GM23338 (cell line): ENCODE results near the gene PXMP2. TPM values are rescaled to one million over a fixed set of nuclear protein-coding genes. Genes with fewer than 3 reads are reported as not detected.

ENCODE experiments used
- CREB1 ChIP-seq: fragments of 250-450 bp; sonication (Bioruptor Pico); IDR thresholded peaks from 2 replicates; pipeline ENCODE4 v1.5.0; 2020; ENCODE audit warnings: low read depth, mild to moderate bottlenecking, moderate library complexity
- EZH2 ChIP-seq: fragments of 200-600 bp; sonication (generic); IDR thresholded peaks from one replicate; pipeline ENCODE4 v1.8.0; 2017; ENCODE audit warnings: antibody characterized with exemption, mild to moderate bottlenecking, low read depth; ENCODE audit not compliant: unreplicated experiment
- EZH2phosphoT487 ChIP-seq: fragments of 200-600 bp; sonication (generic); IDR thresholded peaks from one replicate; pipeline ENCODE4 v1.8.1; 2018; ENCODE audit warnings: antibody characterized with exemption; ENCODE audit not compliant: unreplicated experiment
- NANOG ChIP-seq: IDR thresholded peaks from 2 replicates; pipeline ENCODE4 v1.6.1; 2016; ENCODE audit warnings: antibody characterized with exemption, borderline replicate concordance
- POLR2AphosphoS5 ChIP-seq: IDR thresholded peaks from 2 replicates; pipeline ENCODE4 v1.6.1; 2016; ENCODE audit warnings: antibody characterized with exemption, low read depth
- STAT1 ChIP-seq: IDR thresholded peaks from one replicate; pipeline ENCODE4 v1.6.1; 2016; ENCODE audit warnings: antibody characterized with exemption; ENCODE audit not compliant: unreplicated experiment
- ZNF114 ChIP-seq: fragments of 250-450 bp; sonication (Bioruptor Pico); IDR thresholded peaks from 2 replicates; pipeline ENCODE4 v1.5.0; 2020; ENCODE audit warnings: mild to moderate bottlenecking, moderate library complexity
- ZNF331 ChIP-seq: fragments of 250-450 bp; sonication (Bioruptor Pico); IDR thresholded peaks from 2 replicates; pipeline ENCODE4 v1.5.0; 2020; ENCODE audit warnings: low read depth, mild to moderate bottlenecking, moderate library complexity
- polyA plus RNA-seq: library from polyadenylated mRNA; unstranded; fragments of >200 nt; fragmentation: Nextera tagmentation; extraction: Ambion mirVana; gene quantifications from 2 replicates; pipeline ENCODE4 v1.2.1, GENCODE V29; 2016
- total RNA-seq: library from RNA; depleted of rRNA; stranded (reverse); fragments of >200 nt; shearing (Covaris generic); gene quantifications from 2 replicates; pipeline ENCODE4 v1.2.3, GENCODE V29; 2014
- TF ChIP-seq, protein P1 (sequence below): fragments of 250-450 bp; sonication (Bioruptor Pico); IDR thresholded peaks from 2 replicates; pipeline ENCODE4 v1.5.0; 2020; ENCODE audit warnings: mild to moderate bottlenecking, moderate library complexity
- TF ChIP-seq, protein P2 (sequence below): IDR thresholded peaks from one replicate; pipeline ENCODE4 v1.6.1; 2018; ENCODE audit warnings: antibody characterized with exemption; ENCODE audit not compliant: unreplicated experiment

PXMP2 gene
- total and polyA plus RNA-seq, 2 experiments from 2014 or later, result 17.3 to 19.7 TPM

- TF ChIP-seq, protein P1, sequence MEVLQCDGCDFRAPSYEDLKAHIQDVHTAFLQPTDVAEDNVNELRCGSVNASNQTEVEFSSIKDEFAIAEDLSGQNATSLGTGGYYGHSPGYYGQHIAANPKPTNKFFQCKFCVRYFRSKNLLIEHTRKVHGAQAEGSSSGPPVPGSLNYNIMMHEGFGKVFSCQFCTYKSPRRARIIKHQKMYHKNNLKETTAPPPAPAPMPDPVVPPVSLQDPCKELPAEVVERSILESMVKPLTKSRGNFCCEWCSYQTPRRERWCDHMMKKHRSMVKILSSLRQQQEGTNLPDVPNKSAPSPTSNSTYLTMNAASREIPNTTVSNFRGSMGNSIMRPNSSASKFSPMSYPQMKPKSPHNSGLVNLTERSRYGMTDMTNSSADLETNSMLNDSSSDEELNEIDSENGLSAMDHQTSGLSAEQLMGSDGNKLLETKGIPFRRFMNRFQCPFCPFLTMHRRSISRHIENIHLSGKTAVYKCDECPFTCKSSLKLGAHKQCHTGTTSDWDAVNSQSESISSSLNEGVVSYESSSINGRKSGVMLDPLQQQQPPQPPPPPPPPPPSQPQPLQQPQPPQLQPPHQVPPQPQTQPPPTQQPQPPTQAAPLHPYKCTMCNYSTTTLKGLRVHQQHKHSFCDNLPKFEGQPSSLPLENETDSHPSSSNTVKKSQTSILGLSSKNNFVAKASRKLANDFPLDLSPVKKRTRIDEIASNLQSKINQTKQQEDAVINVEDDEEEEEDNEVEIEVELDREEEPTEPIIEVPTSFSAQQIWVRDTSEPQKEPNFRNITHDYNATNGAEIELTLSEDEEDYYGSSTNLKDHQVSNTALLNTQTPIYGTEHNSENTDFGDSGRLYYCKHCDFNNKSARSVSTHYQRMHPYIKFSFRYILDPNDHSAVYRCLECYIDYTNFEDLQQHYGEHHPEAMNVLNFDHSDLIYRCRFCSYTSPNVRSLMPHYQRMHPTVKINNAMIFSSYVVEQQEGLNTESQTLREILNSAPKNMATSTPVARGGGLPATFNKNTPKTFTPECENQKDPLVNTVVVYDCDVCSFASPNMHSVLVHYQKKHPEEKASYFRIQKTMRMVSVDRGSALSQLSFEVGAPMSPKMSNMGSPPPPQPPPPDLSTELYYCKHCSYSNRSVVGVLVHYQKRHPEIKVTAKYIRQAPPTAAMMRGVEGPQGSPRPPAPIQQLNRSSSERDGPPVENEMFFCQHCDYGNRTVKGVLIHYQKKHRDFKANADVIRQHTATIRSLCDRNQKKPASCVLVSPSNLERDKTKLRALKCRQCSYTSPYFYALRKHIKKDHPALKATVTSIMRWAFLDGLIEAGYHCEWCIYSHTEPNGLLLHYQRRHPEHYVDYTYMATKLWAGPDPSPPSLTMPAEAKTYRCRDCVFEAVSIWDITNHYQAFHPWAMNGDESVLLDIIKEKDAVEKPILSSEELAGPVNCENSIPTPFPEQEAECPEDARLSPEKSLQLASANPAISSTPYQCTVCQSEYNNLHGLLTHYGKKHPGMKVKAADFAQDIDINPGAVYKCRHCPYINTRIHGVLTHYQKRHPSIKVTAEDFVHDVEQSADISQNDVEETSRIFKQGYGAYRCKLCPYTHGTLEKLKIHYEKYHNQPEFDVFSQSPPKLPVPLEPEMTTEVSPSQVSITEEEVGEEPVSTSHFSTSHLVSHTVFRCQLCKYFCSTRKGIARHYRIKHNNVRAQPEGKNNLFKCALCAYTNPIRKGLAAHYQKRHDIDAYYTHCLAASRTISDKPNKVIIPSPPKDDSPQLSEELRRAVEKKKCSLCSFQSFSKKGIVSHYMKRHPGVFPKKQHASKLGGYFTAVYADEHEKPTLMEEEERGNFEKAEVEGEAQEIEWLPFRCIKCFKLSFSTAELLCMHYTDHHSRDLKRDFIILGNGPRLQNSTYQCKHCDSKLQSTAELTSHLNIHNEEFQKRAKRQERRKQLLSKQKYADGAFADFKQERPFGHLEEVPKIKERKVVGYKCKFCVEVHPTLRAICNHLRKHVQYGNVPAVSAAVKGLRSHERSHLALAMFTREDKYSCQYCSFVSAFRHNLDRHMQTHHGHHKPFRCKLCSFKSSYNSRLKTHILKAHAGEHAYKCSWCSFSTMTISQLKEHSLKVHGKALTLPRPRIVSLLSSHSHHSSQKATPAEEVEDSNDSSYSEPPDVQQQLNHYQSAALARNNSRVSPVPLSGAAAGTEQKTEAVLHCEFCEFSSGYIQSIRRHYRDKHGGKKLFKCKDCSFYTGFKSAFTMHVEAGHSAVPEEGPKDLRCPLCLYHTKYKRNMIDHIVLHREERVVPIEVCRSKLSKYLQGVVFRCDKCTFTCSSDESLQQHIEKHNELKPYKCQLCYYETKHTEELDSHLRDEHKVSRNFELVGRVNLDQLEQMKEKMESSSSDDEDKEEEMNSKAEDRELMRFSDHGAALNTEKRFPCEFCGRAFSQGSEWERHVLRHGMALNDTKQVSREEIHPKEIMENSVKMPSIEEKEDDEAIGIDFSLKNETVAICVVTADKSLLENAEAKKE (CRISPR knock-in tag), result no peak
- TF ChIP-seq ZNF114 (CRISPR knock-in tag) (no peak), EZH2 (no peak), POLR2AphosphoS5 (no peak), ZNF331 (CRISPR knock-in tag) (no peak), CREB1 (CRISPR knock-in tag) (no peak), EZH2phosphoT487 (no peak), STAT1 (no peak), NANOG (no peak)
- TF ChIP-seq, protein P2, sequence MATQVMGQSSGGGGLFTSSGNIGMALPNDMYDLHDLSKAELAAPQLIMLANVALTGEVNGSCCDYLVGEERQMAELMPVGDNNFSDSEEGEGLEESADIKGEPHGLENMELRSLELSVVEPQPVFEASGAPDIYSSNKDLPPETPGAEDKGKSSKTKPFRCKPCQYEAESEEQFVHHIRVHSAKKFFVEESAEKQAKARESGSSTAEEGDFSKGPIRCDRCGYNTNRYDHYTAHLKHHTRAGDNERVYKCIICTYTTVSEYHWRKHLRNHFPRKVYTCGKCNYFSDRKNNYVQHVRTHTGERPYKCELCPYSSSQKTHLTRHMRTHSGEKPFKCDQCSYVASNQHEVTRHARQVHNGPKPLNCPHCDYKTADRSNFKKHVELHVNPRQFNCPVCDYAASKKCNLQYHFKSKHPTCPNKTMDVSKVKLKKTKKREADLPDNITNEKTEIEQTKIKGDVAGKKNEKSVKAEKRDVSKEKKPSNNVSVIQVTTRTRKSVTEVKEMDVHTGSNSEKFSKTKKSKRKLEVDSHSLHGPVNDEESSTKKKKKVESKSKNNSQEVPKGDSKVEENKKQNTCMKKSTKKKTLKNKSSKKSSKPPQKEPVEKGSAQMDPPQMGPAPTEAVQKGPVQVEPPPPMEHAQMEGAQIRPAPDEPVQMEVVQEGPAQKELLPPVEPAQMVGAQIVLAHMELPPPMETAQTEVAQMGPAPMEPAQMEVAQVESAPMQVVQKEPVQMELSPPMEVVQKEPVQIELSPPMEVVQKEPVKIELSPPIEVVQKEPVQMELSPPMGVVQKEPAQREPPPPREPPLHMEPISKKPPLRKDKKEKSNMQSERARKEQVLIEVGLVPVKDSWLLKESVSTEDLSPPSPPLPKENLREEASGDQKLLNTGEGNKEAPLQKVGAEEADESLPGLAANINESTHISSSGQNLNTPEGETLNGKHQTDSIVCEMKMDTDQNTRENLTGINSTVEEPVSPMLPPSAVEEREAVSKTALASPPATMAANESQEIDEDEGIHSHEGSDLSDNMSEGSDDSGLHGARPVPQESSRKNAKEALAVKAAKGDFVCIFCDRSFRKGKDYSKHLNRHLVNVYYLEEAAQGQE, result no peak
Observed at GRCh38 chr12:132730353-132730752, 43.0 kb downstream of the PXMP2 start (continued).
